ENCODE results near the gene NDUFS2.

- no peak for TF ChIP-seq EZH2 (IDR thresholded peaks at IDR 0.05; ENCODE audit: borderline replicate concordance, insufficient read depth, low read depth, low read length, poor library complexity, severe bottlenecking)
- TF ChIP-seq, protein P1, sequence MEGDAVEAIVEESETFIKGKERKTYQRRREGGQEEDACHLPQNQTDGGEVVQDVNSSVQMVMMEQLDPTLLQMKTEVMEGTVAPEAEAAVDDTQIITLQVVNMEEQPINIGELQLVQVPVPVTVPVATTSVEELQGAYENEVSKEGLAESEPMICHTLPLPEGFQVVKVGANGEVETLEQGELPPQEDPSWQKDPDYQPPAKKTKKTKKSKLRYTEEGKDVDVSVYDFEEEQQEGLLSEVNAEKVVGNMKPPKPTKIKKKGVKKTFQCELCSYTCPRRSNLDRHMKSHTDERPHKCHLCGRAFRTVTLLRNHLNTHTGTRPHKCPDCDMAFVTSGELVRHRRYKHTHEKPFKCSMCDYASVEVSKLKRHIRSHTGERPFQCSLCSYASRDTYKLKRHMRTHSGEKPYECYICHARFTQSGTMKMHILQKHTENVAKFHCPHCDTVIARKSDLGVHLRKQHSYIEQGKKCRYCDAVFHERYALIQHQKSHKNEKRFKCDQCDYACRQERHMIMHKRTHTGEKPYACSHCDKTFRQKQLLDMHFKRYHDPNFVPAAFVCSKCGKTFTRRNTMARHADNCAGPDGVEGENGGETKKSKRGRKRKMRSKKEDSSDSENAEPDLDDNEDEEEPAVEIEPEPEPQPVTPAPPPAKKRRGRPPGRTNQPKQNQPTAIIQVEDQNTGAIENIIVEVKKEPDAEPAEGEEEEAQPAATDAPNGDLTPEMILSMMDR (IDR thresholded peaks at IDR 0.05): no peak
These were observed 33.3 kb upstream of the NDUFS2 start for GRCh38 chr1:161168906-161169305.

All from B cell (primary cell).